IPS DF 6.9 (cell line): ENCODE data around the gene C9orf50.

Source experiments
- DNase-seq: peaks from one replicate; pipeline ENCODE4 v3.0.0-alpha.2; 2013; ENCODE audit warnings: low read depth, low spot score
- H3K27ac ChIP-seq: one replicate; pipeline ENCODE4 v1.5.1; 2013; ENCODE audit warnings: low read length, control low read depth
- H3K27me3 ChIP-seq: 2 replicates; pipeline ENCODE4 v1.6.1; 2013; ENCODE audit warnings: mild to moderate bottlenecking, low read length; ENCODE audit not compliant: control insufficient read depth, insufficient read depth
- H3K36me3 ChIP-seq: 2 replicates; pipeline ENCODE4 v1.6.1; 2013; ENCODE audit warnings: low read length; ENCODE audit not compliant: control insufficient read depth, insufficient read depth
- H3K4me1 ChIP-seq: 2 replicates; pipeline ENCODE4 v1.6.1; 2013; ENCODE audit warnings: low read length; ENCODE audit not compliant: control insufficient read depth, insufficient read depth
- H3K4me3 ChIP-seq: 2 replicates; pipeline ENCODE4 v1.5.1; 2013; ENCODE audit warnings: mild to moderate bottlenecking, low read length
- H3K9me3 ChIP-seq: 2 replicates; pipeline ENCODE4 v1.6.1; 2013; ENCODE audit warnings: low read length, inconsistent platforms; ENCODE audit not compliant: control insufficient read depth, insufficient read depth
- WGBS: extraction: QIAGEN DNeasy Blood & Tissue Kit; methylation state at CpG from one replicate; pipeline ENCODE4 v1.1.7; 2013; ENCODE audit warnings: mixed read lengths, missing lambda C conversion rate; ENCODE audit not compliant: insufficient read length, insufficient coverage; 5-methylcytosine and 5-hydroxymethylcytosine counted together

The C9orf50 gene

GRCh38 chr9:129587487-129588262 lies 33.2 kb downstream of the C9orf50 start:
- H3K4me3 ChIP-seq = no peak overlapping the region
- H3K9me3 ChIP-seq = no peaks in the 10 kb centered on the region
- no CpG with 5 or more reads among the region's 23 CpGs for WGBS
- no peaks in the 10 kb centered on the region for H3K36me3 ChIP-seq
- H3K27me3 ChIP-seq = peaks cover 3% of the 10 kb centered on the region
- H3K27ac ChIP-seq = no peak overlapping the region
- no peak for DNase-seq
- H3K4me1 ChIP-seq = no peaks in the 10 kb centered on the region; the same call in 1 of the 2 replicates

GRCh38 chr9:129586685-129587084 lies 34.2 kb downstream of the C9orf50 start:
- Histone ChIP-seq H3K9me3 (no peaks in the 10 kb centered on the region), H3K4me1 (no peaks in the 10 kb centered on the region; the same call in 1 of the 2 replicates), H3K27ac (no peak overlapping the region), H3K27me3 (peaks cover 3% of the 10 kb centered on the region), H3K4me3 (no peak overlapping the region), H3K36me3 (no peaks in the 10 kb centered on the region)
- no CpG with 5 or more reads among the region's 8 CpGs for WGBS
- DNase-seq = no peak

- no peak overlapping the region for H3K27ac ChIP-seq
- no peaks in the 10 kb centered on the region for H3K36me3 ChIP-seq
- no peaks in the 10 kb centered on the region; the same call in 1 of the 2 replicates for H3K4me1 ChIP-seq
- no peak overlapping the region for H3K4me3 ChIP-seq
- no peaks in the 10 kb centered on the region for H3K9me3 ChIP-seq
- WGBS = no CpG with 5 or more reads among the region's 1 CpG
- no peak for DNase-seq
- peaks cover 3% of the 10 kb centered on the region for H3K27me3 ChIP-seq
Measured at GRCh38 chr9:129586245-129586644, 34.7 kb downstream of the C9orf50 start.

GRCh38 chr9:129585352-129585751 lies 35.5 kb downstream of the C9orf50 start:
- Histone ChIP-seq H3K4me1 (no peaks in the 10 kb centered on the region; the same call in 1 of the 2 replicates), H3K27ac (no peak overlapping the region), H3K9me3 (no peaks in the 10 kb centered on the region), H3K27me3 (no peaks in the 10 kb centered on the region; the same call in 1 of the 2 replicates), H3K36me3 (no peaks in the 10 kb centered on the region), H3K4me3 (no peak overlapping the region)
- no CpG with 5 or more reads among the region's 1 CpG for WGBS
- DNase-seq = no peak

- DNase-seq = peak; percentile 81
- no peaks in the 10 kb centered on the region for H3K9me3 ChIP-seq
- no peak overlapping the region for H3K4me3 ChIP-seq
- no peaks in the 10 kb centered on the region for H3K36me3 ChIP-seq
- no peak overlapping the region for H3K27ac ChIP-seq
- no peaks in the 10 kb centered on the region; the same call in 1 of the 2 replicates for H3K4me1 ChIP-seq
- no peaks in the 10 kb centered on the region; the same call in 1 of the 2 replicates for H3K27me3 ChIP-seq
- WGBS = no CpG with 5 or more reads among the region's 1 CpG
Measured at GRCh38 chr9:129584136-129584535, 36.8 kb downstream of the C9orf50 start.

- DNase-seq = no peak
- no CpG with 5 or more reads among the region's 10 CpGs for WGBS
- H3K9me3 ChIP-seq = no peaks in the 10 kb centered on the region
- H3K4me3 ChIP-seq = no peak overlapping the region
- no peak overlapping the region for H3K27ac ChIP-seq
- no peaks in the 10 kb centered on the region; the same call in 1 of the 2 replicates for H3K4me1 ChIP-seq
- no peaks in the 10 kb centered on the region for H3K36me3 ChIP-seq
- H3K27me3 ChIP-seq = no peaks in the 10 kb centered on the region
Measured at GRCh38 chr9:129583308-129584038, 37.4 kb downstream of the C9orf50 start.

- Histone ChIP-seq H3K9me3 (no peaks in the 10 kb centered on the region), H3K4me1 (no peaks in the 10 kb centered on the region; the same call in 1 of the 2 replicates), H3K27ac (no peak overlapping the region), H3K27me3 (no peaks in the 10 kb centered on the region), H3K4me3 (no peak overlapping the region), H3K36me3 (no peaks in the 10 kb centered on the region)
- WGBS = no CpG with 5 or more reads among the region's 3 CpGs
- DNase-seq = no peak
Measured at GRCh38 chr9:129582855-129583254, 38.0 kb downstream of the C9orf50 start.

GRCh38 chr9:129581505-129582189 lies 39.3 kb downstream of the C9orf50 start:
- no peak for DNase-seq
- Histone ChIP-seq H3K36me3 (no peaks in the 10 kb centered on the region), H3K4me3 (no peak overlapping the region), H3K4me1 (no peaks in the 10 kb centered on the region; the same call in 1 of the 2 replicates), H3K9me3 (no peaks in the 10 kb centered on the region), H3K27ac (no peak overlapping the region), H3K27me3 (no peaks in the 10 kb centered on the region)
- no CpG with 5 or more reads among the region's 4 CpGs for WGBS

GRCh38 chr9:129580211-129580915 lies 40.5 kb downstream of the C9orf50 start:
- no CpG with 5 or more reads among the region's 11 CpGs for WGBS
- no peaks in the 10 kb centered on the region for H3K9me3 ChIP-seq
- H3K36me3 ChIP-seq = no peaks in the 10 kb centered on the region
- H3K4me1 ChIP-seq = no peaks in the 10 kb centered on the region
- no peaks in the 10 kb centered on the region for H3K27me3 ChIP-seq
- no peak overlapping the region for H3K4me3 ChIP-seq
- no peak overlapping the region for H3K27ac ChIP-seq
- DNase-seq = no peak

GRCh38 chr9:129579294-129579693 lies 41.6 kb downstream of the C9orf50 start:
- no peaks in the 10 kb centered on the region for H3K9me3 ChIP-seq
- H3K4me3 ChIP-seq = no peak overlapping the region
- no CpG with 5 or more reads among the region's 3 CpGs for WGBS
- DNase-seq = no peak
- no peak overlapping the region for H3K27ac ChIP-seq
- H3K27me3 ChIP-seq = no peaks in the 10 kb centered on the region
- H3K36me3 ChIP-seq = no peaks in the 10 kb centered on the region
- H3K4me1 ChIP-seq = no peaks in the 10 kb centered on the region
